ENCODE data around the gene MORN2.

The MORN2 gene

DNA sequence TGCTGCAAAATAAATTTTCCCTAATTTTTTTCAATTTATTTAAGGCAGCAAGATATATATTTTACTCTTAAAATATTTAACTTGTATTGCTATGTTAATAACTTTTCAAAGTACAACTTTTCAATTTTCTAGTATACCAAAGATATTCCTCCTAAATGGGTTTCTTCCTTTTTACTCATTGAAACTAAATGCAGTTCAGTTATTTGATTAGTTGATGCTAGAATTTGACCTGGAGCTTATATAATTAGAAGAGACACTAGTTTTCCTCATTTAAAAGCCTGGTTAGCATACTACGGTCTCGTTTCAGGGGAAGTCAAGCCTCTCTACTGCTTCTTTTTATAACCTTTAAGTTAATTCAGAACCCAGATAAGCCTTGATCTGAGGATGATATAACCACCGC is 13.8 kb downstream of the MORN2 start, which contains the start of gene ARHGEF33:
TSS of gene ARHGEF33 (plus strand) at position 301 of the 400 bp plus-strand sequence. CDS start 29,573 bp downstream, outside the sequence.
- TF ChIP-seq, protein P1, sequence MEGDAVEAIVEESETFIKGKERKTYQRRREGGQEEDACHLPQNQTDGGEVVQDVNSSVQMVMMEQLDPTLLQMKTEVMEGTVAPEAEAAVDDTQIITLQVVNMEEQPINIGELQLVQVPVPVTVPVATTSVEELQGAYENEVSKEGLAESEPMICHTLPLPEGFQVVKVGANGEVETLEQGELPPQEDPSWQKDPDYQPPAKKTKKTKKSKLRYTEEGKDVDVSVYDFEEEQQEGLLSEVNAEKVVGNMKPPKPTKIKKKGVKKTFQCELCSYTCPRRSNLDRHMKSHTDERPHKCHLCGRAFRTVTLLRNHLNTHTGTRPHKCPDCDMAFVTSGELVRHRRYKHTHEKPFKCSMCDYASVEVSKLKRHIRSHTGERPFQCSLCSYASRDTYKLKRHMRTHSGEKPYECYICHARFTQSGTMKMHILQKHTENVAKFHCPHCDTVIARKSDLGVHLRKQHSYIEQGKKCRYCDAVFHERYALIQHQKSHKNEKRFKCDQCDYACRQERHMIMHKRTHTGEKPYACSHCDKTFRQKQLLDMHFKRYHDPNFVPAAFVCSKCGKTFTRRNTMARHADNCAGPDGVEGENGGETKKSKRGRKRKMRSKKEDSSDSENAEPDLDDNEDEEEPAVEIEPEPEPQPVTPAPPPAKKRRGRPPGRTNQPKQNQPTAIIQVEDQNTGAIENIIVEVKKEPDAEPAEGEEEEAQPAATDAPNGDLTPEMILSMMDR (conservative IDR thresholded peaks at IDR 0.05): no peak
- H3K27ac ChIP-seq: no peak within 1 kb of the TSS

DNA sequence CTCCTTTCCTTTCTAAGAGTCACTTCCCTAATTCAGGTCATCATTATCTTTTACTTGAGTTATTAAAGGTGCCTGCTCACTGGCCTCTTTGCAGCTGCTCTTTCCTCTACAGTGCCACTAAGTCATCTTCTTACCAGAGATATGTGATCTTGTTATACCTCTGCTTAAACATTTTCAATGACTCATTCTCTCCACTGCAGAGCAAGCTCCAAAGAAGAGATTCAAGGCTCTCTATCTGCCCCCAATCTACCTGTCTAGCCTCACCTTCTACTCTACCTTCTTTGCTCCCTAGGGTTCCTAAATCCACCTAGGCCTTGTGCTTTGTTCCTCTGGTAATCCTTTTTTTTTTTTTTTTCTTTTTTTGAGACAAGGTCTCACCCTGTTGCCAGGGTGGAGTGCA is 17.0 kb downstream of the MORN2 start:
- TF ChIP-seq, protein P1 (conservative IDR thresholded peaks at IDR 0.05): no peak

DNA sequence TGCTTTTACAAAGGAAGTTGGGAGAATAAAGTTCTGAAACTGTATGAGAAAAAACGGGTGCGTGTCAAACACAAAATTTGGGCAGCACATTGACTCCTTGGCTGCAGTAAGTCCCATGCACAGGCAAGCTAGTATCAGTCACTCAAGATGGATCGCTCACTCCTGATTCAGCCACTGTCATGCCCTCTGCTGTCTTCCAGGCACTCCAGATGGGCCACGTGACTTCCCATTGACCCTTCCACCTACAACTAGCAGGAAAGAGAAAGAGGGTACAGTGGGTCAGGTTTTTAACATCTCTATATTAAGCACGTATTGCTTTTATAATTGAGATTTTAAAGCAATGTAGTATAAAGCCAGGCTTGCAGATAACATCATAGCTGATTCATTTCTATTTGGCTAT is 22.5 kb downstream of the MORN2 start:
- H3K27ac ChIP-seq: no peak overlapping the region
- TF ChIP-seq, protein P1 (conservative IDR thresholded peaks at IDR 0.05): no peak

More for the DNA sequence above, 17.0 kb downstream of the MORN2 start:
- no peak overlapping the region for H3K27ac ChIP-seq

DNA sequence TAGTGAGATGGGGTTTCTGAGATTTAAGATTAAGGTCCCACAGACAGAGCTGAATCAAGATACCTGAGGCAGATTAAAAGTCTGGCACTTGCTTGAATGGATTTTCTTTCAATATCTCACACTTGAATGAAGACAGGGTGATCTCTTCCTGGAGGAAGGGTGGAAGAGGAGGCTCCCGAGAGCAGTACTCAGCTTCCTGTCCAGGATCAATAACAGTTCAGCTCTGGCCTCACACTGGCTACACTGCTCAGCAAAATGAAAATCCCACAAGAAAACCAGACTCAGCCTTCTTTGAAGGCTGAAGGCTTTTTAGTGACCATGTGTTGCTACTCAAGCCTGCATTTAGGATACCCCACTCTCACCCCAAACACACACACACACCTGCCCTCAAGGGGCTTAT is 24.9 kb downstream of the MORN2 start:
- TF ChIP-seq, protein P1 (conservative IDR thresholded peaks at IDR 0.05): no peak
- no peak overlapping the region for H3K27ac ChIP-seq

DNA sequence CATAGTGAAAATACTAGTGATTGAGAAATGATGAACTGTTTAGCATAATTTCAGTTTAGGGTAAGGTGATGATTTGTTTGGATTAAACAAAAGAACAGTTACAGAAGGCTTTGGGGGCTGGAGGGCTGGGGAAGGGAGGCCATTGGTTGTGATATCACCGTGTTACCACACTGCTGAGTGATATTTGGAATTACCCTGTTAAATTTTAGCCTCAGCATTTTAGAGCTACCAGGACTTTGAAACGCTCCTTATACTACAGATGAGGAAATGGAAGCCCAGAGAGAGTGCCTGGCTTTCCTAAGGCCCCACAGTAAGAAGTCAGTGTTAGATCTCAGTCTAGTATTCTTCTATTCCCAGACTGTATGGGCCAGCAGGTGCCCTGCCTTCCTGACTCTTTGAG is 29.5 kb downstream of the MORN2 start:
- TF ChIP-seq, protein P1 (conservative IDR thresholded peaks at IDR 0.05): no peak
- no peak overlapping the region for H3K27ac ChIP-seq

DNA sequence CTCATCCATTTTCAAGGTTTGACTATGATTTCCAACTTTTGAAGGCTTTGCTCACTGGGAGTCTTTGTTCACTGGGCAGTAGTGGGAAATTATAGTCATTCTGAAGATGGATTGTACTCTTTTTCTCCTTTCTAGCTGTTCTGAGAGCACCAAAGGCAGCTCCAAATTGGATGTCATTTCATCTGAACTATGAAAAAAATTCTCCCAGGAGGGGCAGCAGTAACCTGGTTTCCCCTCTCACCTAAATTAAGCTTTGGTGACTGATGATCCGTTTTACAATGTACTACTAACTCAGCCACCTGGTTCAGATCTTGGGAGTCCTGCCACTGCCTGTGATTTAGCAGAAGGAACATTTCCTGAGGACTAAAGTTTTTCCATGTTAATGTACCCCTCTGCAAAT is 31.5 kb downstream of the MORN2 start:
- TF ChIP-seq, protein P1 (conservative IDR thresholded peaks at IDR 0.05): no peak
- no peak overlapping the region for H3K27ac ChIP-seq

DNA sequence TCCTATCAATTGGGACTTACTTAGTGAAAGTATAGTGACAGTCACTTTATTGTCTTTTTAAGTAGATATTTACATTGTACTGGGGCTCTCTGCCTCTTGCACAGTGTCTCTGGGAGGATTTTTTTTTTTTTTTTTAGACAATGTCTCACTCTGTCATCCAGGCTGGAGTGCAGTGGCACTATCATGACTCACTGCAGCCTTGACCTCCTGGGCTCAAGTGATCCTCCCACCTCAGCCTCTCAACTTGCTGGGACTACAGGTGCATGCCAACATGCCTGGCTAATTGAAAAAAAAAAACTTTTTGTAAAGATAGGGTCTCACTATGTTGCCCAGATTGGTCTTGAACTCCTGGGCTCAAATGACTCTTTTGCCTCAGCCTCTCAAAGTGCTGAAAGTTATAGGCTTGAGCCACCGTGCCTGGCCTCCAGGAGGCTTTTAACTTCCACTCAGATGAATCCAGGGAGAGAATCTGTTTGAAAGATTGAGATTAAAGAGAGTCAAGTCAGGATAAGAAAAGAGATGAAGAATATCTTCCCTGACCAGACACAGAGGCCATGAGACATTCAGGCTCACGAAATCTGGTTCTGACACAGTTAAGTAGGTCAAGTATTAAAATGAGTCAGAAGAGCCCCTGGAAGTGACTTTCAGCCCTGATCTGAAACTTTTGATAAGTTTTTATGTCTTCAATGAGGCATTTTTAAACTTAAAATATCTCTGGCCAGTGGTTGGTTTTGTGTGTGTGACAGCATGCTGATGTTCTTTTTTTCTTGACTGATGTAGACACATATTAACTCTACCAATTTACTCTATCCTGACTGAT is 32.2 kb downstream of the MORN2 start:
- no peak overlapping the region for H3K27ac ChIP-seq
- TF ChIP-seq, protein P1 (conservative IDR thresholded peaks at IDR 0.05): no peak

Data from VCaP (cell line).